OCI-LY7 (cell line): ENCODE measurements around the gene OR4D2.

Experiments used
- CTCF ChIP-seq: fragments of 200-600 bp; sonication (generic); conservative IDR thresholded peaks from 2 replicates; pipeline ENCODE4 v1.5.1; 2014; ENCODE audit warnings: mild to moderate bottlenecking, antibody characterized with exemption, low read length, moderate library complexity, mixed read lengths
- EZH2phosphoT487 ChIP-seq: fragments of 200-600 bp; sonication (generic); IDR thresholded peaks from 2 replicates; pipeline ENCODE4 v1.6.1; 2018; ENCODE audit warnings: low read depth, borderline replicate concordance, mild to moderate bottlenecking, mixed run types, antibody characterized with exemption, low read length, moderate library complexity, mixed read lengths

GRCh38 chr17:58166682-58167081 is at the start of gene OR4D2:
- TF ChIP-seq CTCF = no peak
- TF ChIP-seq EZH2phosphoT487 = no peak
